AG09319 (cell line): Measurements from ENCODE around the gene DCHS2.

ENCODE experiments used
- DNase-seq: peaks from one replicate; pipeline ENCODE4 v3.0.0-alpha.2; 2010; ENCODE audit warnings: low read depth; ENCODE audit errors: extremely low read depth
- TF ChIP-seq, protein P1 (sequence below): IDR thresholded peaks from 2 replicates; pipeline ENCODE4 v1.5.1; 2011; ENCODE audit warnings: low read depth, mild to moderate bottlenecking, inconsistent platforms, low read length, moderate library complexity

The DCHS2 gene

DNA sequence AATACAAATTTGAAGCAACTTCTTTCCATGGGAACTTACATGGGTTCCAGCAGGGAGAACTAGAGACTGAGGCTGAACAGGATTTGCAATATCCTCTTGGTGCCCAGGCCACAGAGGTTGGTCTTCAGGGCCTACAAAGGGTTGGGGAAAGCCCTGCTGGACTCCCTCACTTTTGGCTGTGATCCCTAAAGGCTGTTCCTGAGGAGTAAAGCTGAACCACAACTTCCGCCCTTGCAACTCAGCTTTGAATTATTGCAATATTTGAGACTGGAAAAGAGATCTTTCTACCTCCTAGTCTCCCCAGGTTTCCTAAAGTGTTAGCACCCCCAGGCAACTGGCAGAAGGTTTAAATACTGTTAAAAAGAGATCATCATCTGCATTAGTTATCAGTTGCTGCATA, 26.9 kb downstream of the DCHS2 start:
- TF ChIP-seq, protein P1, sequence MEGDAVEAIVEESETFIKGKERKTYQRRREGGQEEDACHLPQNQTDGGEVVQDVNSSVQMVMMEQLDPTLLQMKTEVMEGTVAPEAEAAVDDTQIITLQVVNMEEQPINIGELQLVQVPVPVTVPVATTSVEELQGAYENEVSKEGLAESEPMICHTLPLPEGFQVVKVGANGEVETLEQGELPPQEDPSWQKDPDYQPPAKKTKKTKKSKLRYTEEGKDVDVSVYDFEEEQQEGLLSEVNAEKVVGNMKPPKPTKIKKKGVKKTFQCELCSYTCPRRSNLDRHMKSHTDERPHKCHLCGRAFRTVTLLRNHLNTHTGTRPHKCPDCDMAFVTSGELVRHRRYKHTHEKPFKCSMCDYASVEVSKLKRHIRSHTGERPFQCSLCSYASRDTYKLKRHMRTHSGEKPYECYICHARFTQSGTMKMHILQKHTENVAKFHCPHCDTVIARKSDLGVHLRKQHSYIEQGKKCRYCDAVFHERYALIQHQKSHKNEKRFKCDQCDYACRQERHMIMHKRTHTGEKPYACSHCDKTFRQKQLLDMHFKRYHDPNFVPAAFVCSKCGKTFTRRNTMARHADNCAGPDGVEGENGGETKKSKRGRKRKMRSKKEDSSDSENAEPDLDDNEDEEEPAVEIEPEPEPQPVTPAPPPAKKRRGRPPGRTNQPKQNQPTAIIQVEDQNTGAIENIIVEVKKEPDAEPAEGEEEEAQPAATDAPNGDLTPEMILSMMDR: no peak
- DNase-seq: no peak

DNA sequence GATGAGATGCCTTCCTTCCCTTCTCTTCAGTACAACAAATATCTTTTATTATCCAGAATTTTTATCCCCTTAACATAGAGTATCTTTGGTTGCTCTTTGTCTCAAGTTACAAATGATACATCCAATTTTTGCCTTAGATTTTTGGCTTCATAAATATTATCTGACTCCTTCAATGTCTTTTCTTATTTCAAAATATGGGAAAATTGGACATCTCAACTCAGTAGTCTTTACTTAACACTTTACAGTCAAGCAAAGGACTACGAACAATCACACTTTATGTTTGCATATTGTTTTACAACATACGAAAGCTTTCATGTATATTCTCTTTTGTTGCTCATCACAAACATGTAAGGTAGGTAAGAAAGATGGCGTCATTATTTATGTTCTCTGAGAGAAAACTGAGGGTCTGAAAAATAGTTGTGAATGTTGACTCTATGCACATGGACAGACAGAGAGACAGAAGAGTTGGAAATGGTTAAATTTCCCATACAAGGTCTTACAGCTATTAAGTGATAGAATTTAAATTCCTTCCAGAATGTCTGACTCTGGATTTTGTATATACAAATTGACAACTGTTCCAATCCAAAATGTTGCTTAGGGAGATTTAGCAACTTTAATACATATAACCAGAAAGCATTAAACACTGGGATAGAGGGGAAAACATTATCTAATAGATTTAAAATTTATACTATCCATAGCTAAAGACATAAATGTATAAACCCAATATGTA, 29.4 kb downstream of the DCHS2 start:
- TF ChIP-seq, protein P1: no peak

DNA sequence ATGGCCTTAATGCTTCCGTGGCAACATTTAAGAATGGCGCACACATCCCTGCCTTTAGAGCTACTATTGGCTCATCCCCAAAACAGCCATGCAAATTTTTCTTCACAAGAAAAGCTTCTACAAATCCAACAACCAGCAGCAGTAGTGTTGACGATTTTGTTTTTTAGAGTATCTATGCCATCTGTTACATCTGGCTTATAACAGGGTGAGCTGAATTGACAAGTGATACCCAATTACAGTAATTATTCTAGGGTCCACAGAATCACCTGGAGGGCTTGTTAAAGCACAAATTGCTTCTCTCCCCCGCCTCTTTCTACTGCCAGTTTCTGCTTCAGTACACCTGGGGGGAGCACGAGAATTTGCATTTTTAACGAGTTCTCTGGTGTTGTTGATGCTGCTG, 34.1 kb downstream of the DCHS2 start:
- DNase-seq: no peak

More for the DNA sequence above, 29.4 kb downstream of the DCHS2 start:
- no peak for DNase-seq

DNA sequence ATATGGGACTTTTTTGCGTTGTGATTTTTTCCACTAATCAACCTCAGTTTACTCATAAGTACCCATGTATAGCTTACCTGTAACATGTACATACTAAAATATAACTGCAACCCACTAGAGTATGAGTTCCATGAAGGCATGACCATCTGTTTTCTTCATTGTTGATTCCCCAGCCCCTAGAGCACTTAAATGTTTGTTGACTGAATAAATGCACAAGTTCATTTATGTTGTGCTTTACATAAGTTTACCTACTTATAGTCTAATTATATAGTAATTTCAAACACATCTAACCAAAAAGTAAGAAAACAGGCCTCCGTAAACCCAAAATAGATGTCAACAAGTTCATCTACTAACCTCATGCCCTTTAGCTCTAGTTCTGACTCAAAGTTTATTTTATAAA, 34.7 kb downstream of the DCHS2 start:
- DNase-seq: no peak

More for the DNA sequence above, 34.1 kb downstream of the DCHS2 start:
- TF ChIP-seq, protein P1: no peak

DNA sequence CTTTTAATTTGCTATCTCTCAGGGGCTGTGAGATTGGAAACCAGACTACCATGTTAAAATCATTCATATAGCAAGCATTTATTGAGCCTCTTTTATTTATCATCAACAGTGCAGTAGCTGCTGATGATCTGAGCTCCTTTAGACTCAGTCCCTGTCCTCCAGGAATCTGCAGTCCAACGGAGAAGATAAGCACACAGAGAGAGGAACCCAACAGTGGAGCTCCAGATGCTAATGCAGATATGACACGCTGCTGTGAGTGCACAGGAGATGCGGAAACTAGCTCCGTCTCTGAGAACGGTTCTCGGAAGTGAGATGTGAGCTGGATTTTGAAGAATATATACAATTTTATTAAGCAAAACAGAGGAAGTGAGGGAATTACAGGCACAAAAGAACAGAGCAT, 35.4 kb downstream of the DCHS2 start:
- TF ChIP-seq, protein P1: no peak
- no peak for DNase-seq

More for the DNA sequence above, 34.7 kb downstream of the DCHS2 start:
- TF ChIP-seq, protein P1: no peak

DNA sequence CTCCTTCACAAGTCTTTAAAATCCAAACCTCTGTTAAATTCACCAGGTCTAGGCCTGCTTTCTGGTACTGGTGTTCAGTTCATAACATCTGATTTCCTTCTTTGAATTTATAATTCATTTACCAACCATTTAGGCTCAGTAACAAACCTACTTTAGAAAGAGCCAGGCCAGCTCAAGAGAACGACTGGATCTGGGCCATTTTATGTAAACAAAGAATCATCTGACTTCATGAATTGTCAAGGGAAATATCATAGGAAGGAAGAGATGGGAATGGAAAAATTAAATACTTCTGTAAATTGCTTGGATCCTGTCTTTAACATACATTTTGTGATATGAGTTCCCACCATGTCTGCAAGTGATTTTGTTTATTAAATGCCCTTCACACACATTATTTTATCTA, 36.5 kb downstream of the DCHS2 start:
- no peak for DNase-seq

DNA sequence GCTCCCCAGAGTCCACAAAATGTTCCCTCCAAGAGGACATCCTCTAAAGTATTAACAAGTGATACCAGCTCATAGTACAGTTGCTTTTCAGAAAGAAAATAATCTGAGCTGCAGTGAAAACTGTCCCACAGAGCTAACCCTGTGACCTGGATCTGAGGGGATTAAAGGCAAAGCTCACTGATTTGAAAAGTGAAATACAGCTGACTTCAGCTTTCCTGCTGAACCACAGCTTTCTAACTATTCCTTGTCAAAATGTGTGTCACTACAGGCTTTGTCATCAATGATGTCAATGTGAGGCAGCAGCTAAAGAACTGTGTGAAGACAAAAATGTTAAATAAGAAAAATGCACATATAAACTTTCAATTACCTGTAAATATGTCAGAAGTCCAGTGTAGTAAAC, 36.9 kb downstream of the DCHS2 start:
- no peak for DNase-seq
- TF ChIP-seq, protein P1: no peak

More for the DNA sequence above, 36.5 kb downstream of the DCHS2 start:
- TF ChIP-seq, protein P1: no peak
